ENCODE data around the gene ITSN2.
A peak's percentile ranks its signal among the peaks of the same experiment; 100 is the strongest.

The ITSN2 gene

GRCh38 chr2:24238158-24238557 lies 122.2 kb downstream of the ITSN2 start:
- H3K4me3 ChIP-seq (ENCODE audit: low read depth, low read length) = no peak overlapping the region
- no peak for TF ChIP-seq CTCF (IDR thresholded peaks at IDR 0.05; ENCODE audit: control insufficient read depth, extremely low read depth, insufficient read depth)
- no peak for DNase-seq (ENCODE audit: low read depth)

GRCh38 chr2:24237313-24237712 lies 123.0 kb downstream of the ITSN2 start:
- no peak for TF ChIP-seq CTCF (IDR thresholded peaks at IDR 0.05; ENCODE audit: control insufficient read depth, extremely low read depth, insufficient read depth)
- DNase-seq (ENCODE audit: low read depth) = no peak
- no peak overlapping the region for H3K4me3 ChIP-seq (ENCODE audit: low read depth, low read length)

GRCh38 chr2:24233321-24233720 lies 127.0 kb downstream of the ITSN2 start:
- no peak for DNase-seq (ENCODE audit: low read depth)
- H3K4me3 ChIP-seq (ENCODE audit: low read depth, low read length) = no peak overlapping the region

DNA sequence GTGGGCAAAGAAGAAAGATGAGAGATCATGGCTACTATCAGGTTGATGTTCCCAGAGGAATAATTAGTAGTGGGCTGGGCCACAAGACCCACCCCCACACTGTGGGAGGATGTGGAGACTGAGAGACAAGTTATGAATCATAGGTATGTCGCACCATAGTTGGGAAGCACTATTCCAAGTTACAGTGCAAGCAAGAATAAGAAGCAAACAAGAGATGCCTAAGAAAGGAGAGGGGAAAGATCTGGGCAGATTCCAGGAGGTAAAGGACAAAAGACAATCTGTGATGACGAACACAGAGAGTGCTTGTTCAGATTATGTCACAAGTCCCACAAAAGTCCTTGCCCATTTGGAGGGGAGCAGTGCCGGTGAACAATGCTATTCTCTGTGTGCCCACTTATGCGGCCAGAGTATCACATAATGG lies 128.9 kb downstream of the ITSN2 start:
- DNase-seq (ENCODE audit: low read depth) = no peak

More at GRCh38 chr2:24233321-24233720, 127.0 kb downstream of the ITSN2 start:
- no peak for TF ChIP-seq CTCF (IDR thresholded peaks at IDR 0.05; ENCODE audit: control insufficient read depth, extremely low read depth, insufficient read depth)

DNA sequence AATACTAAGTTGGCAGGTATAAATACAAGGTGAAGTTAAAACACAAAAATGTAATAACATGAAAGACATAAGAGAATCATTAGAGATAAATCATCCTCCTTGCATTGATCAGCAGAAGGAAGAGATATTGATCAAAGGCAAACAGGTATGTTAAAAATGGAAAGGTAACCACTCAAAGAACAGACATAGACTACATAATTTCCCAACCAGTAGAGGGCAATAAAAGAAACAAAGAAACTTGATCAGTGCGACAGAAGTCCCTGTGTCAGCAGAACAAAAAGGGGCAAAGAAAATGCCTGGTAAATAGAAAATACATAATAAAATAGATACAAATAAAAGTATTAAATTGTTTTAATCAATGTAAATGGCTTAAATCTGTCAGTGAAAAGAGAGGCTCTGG lies 131.9 kb downstream of the ITSN2 start:
- DNase-seq (ENCODE audit: low read depth) = no peak

More for the DNA sequence above, 128.9 kb downstream of the ITSN2 start:
- H3K4me3 ChIP-seq (ENCODE audit: low read depth, low read length) = no peak overlapping the region
- no peak for TF ChIP-seq CTCF (IDR thresholded peaks at IDR 0.05; ENCODE audit: control insufficient read depth, extremely low read depth, insufficient read depth)

DNA sequence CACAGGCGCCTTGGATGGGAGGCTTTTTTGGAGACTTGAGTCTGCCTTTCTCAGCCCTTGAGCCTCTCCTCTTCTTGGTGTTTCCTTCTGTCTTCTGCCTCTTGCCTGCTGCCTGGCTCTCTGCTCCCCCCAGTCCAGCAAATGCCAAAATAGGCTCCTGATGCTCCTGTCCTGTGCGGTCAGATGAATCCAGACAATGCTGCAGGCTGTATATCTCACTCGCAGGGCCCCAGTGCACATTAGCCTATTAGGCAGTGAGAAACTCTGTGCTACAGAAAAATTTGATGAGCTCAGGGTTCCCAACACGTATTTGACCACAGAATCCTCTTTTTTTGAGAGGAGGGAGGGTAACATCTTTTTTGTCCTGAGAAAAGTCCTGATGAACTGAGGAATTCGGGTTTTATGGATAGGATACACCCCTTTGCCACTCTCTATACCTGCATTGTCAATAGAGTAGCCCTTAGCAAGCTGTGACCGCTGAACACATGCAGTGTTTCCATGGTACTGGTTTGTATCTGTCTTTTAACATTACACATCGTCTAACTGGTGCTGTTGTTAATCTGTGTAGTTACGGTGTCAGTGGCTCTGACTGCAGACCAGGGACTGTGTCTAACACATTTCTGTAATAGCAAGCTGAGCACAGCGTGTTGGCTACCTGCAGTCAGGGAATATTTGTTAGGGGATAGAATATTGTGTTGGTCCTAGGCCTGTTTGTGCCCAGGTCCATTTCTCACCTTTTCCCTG lies 134.7 kb downstream of the ITSN2 start:
- no peak overlapping the region for H3K4me3 ChIP-seq (ENCODE audit: low read depth, low read length)
- DNase-seq (ENCODE audit: low read depth) = no peak

More for the DNA sequence above, 131.9 kb downstream of the ITSN2 start:
- H3K4me3 ChIP-seq (ENCODE audit: low read depth, low read length) = no peak overlapping the region
- peak; percentile 44 for TF ChIP-seq CTCF (IDR thresholded peaks at IDR 0.05; ENCODE audit: control insufficient read depth, extremely low read depth, insufficient read depth)

More for the DNA sequence above, 134.7 kb downstream of the ITSN2 start:
- TF ChIP-seq CTCF (IDR thresholded peaks at IDR 0.05; ENCODE audit: control insufficient read depth, extremely low read depth, insufficient read depth) = no peak

All from LNCaP clone FGC (cell line).